Activated T-cell treated with anti-CD3 and anti-CD28 coated beads, Interleukin-2, amount 50 U/mL, for 4 hours (primary cell): Measurements from ENCODE around the gene LCN10. TPM values are rescaled to one million over a fixed set of nuclear protein-coding genes. Genes with fewer than 3 reads are reported as not detected.

ENCODE experiments used
- ATAC-seq, 2 donors: fragments of 200-7000 bp; cut with Tn5 transposase; one replicate each; pipeline ENCODE4 v1.10.0; 2021
- DNase-seq: peaks from one replicate; pipeline ENCODE4 v3.0.0-alpha.2; 2020
- H3K27me3 Mint-ChIP-seq: one replicate; pipeline ENCODE4 v1.8.0; 2021; ENCODE audit warnings: low read depth, mixed read lengths
- H3K36me3 Mint-ChIP-seq: one replicate; pipeline ENCODE4 v1.8.0; 2022; ENCODE audit warnings: mixed read lengths; ENCODE audit not compliant: insufficient read depth
- H3K4me1 Mint-ChIP-seq: one replicate; pipeline ENCODE4 v1.8.0; 2021; ENCODE audit warnings: low read depth, mixed read lengths
- H3K4me3 Mint-ChIP-seq: one replicate; pipeline ENCODE4 v1.8.0; 2021; ENCODE audit warnings: mild to moderate bottlenecking, moderate library complexity, mixed read lengths
- H3K9me3 Mint-ChIP-seq: one replicate; pipeline ENCODE4 v1.8.0; 2021; ENCODE audit warnings: mixed read lengths
- total RNA-seq, 3 donors: library from RNA; stranded (reverse); gene quantifications; one replicate each; pipeline ENCODE4 v1.2.1, GENCODE V29; 2021

Gene LCN10
- total RNA-seq, 3 donors from 2014 or later = 0.82 to 2.4 (median 2.1) TPM

DNA sequence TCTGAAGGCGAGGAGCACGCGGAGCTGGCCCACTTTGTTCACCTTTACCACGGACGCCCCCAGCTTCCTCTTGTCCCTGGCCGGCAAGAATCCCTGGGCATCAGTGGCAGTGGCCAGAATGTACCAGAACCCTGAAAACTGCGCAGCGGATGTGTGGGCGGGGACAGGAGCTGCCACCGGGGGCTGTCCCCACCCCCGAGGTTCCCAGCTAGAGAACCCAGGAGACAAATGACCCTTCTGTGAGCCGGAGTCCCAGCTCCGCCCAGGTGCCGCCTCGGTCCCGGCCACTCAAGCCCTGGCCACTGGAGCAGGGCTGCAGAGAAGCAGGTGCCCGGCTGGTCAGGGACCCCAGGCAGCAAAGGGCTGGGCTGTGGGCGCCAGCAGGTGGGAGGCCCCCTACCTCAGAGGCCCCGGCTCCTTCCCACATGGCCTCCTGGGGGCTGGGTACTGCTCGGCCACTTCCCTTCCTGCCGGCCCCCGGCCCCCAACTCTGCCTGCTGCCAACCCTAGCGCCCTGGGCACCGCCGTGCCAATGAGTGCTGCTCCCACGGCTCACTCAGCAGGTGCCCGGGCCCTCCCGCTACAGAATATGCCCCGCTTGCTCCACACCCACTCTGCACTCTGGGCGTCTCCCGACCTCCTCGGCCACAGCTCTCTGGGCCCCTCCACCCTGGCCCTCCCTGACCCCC lies 713 bp downstream of the LCN10 start:
- ATAC-seq = peak; percentile 38 to 51
- Mint-ChIP-seq H3K9me3 (no peaks in the 10 kb centered on the region), H3K27me3 (peaks cover 3% of the 10 kb centered on the region), H3K4me1 (peaks cover 8% of the 10 kb centered on the region), H3K4me3 (peak overlapping the region; percentile 61), H3K36me3 (no peaks in the 10 kb centered on the region)
- peak; percentile 35 for DNase-seq

DNA sequence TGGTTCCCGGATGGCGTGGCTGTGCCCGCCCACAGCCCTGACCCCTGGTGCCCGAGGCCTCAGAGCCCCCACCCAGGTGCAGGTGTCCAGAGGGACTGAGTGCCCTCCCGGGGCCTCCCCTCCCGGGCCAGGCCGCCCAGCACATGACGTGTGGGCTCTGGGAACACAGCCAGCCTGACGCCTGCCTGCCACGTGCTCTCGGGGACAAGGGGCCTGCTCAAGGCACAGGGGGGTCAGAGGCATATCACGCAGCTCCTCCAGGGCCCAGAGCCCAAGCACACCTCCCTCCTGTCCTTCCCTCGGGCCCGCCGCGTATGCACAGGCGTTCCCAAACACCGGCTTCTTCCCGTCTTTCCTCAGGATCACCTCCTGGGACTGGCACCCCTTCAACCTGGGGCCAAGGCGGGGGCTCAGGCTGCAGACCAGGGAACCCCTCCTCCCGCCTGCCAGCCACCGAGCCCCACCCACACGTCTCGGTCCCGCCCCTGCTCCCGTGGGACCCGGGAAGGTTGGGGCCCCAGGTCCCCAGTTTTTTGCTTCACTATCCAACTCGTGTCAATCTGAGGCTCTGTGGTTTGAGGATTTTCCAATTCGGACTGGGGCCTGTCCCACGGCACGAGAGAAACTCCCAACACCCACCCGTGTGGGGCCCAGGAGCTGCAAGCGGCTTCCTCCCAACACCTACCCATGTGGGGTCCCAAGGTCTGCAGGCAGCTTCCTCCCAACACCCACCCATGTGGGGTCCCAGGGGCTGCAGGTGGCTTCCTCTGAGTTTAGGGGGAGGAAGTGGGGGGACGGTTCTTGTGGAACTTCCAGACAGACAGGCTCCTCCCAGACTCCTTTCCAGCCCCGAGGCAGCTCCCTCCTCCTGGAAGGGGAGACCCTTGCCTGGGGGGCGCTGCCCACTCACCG lies 1.5 kb downstream of the LCN10 start:
- Mint-ChIP-seq H3K27me3 (peaks cover 3% of the 10 kb centered on the region), H3K36me3 (no peaks in the 10 kb centered on the region), H3K4me3 (peak overlapping the region; percentile 61), H3K9me3 (no peaks in the 10 kb centered on the region), H3K4me1 (peaks cover 8% of the 10 kb centered on the region)
- no peak for DNase-seq
- peak in 1 of 2 donors; percentile 29 for ATAC-seq

DNA sequence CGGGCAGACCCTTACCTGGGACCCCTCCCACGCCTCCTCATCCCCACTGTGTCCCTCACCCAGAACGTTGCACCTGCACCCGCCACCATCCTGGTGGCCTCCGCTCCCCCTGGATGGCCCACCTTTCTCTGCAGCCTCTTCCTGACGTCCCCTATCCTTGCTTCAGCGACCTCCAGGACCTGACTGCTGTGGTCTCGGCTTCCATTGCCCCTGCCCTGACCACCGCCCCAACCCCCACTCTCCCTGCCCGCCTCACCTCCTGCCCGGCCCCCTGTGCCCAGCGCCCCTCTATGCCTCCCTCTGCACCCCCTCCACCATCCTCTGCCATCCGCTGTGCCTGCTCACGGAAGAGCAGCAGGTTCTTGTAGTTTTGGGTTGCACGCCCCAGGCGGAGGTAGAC lies 2.2 kb downstream of the LCN10 start:
- Mint-ChIP-seq H3K9me3 (no peaks in the 10 kb centered on the region), H3K36me3 (no peaks in the 10 kb centered on the region), H3K4me1 (peaks cover 8% of the 10 kb centered on the region), H3K4me3 (peak overlapping the region; percentile 31), H3K27me3 (peaks cover 3% of the 10 kb centered on the region)
- DNase-seq (no peak), ATAC-seq (no peak)

DNA sequence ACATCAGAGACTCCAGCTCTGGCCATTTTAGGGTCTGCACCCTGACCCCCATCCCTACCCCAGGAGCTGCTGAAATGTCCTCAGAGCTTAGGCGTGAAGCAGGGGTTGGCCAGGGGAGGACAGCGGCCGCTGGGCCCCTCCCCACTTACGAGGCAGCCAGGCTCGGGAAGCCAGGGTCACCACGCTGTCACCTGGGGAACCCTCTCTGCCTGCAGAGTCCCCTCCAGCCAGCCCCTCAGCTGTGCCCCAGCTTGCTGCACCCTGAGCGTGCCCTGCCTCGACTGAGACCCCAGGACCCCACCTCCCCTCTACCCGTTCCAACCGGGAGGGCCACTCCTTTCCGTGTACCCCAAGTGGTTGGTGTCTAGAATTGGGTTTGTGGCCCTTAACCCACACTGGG lies 2.7 kb downstream of the LCN10 start:
- Mint-ChIP-seq H3K36me3 (no peaks in the 10 kb centered on the region), H3K27me3 (peaks cover 3% of the 10 kb centered on the region), H3K4me3 (no peak overlapping the region), H3K9me3 (no peaks in the 10 kb centered on the region), H3K4me1 (peaks cover 8% of the 10 kb centered on the region)
- DNase-seq (no peak), ATAC-seq (no peak)

DNA sequence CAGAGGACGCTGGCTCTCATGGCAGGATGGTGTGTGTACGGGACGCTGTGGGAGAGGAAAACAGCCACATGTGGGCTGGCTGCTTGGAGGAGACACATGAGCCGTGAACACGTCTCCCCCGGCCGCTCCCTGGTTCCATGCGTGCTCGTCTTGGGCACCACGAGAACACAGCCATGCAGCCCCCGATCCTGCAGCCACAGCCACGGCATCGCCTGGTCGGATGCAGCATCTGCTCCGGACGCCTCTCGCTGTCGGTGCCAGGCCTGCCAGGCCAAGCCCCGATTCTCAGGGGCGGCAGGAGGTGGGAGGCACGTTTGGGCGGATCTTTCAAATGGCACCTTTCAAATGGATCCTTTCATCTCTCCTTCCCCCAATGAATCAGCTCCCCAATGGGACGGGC lies 3.2 kb downstream of the LCN10 start:
- Mint-ChIP-seq H3K27me3 (peaks cover 3% of the 10 kb centered on the region), H3K4me1 (peaks cover 8% of the 10 kb centered on the region), H3K4me3 (no peak overlapping the region), H3K36me3 (no peaks in the 10 kb centered on the region), H3K9me3 (no peaks in the 10 kb centered on the region)
- no peak for DNase-seq
- ATAC-seq = no peak

DNA sequence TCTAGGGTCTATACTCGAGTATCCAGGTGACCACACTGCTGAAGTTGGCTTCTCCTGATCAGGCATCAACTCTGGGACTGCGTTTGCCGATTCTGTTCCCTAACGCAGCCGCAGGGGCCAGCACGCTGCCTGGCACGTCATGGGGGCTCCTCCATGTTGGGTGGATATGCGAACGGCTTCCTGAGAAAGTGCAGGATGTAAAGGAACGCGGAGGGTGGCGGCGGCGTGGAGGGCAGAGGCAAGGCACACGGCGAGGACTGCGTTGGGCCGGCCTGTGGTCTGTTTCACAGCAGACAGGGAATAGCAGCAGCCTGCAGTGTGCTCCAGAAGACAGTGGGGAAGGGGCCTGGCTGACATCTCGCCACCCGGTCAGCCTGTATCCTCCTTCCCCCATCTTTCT lies 3.8 kb downstream of the LCN10 start:
- no peak for ATAC-seq
- no peak for DNase-seq
- Mint-ChIP-seq H3K4me3 (no peak overlapping the region), H3K4me1 (peaks cover 8% of the 10 kb centered on the region), H3K36me3 (no peaks in the 10 kb centered on the region), H3K9me3 (no peaks in the 10 kb centered on the region), H3K27me3 (peaks cover 3% of the 10 kb centered on the region)

DNA sequence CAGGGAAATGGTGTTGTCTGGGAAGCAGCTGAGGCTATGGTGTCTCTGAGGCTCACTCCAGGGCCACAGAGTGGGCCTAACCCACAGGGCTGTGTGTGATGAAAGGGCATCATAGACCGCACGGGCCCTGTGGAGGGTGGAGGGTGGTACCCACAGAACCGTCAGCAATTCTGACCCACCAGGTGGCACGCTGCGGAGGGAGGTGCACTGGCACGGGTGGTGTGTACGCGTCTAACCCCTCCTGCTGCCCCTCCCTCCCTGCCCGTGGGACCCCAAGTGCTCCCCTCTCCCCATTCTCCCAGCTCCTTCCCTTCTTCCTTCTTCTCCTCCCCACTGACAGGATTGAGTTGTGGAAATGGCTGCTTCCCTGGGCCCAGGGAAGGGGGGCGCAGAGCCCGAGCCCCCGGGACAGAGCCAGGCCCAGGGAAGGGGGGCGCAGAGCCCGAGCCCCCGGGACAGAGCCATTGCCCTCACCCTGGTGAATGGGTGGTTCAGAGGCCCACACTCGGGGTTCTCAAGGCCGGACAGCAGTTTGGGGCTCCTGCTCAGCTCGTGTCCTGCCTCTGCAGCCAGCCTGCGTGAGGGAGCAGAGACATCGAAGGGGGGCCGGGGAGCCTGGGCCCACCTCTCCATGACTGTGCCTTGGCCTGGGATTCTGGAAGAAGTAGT lies 6.8 kb downstream of the LCN10 start:
- ATAC-seq = no peak
- Mint-ChIP-seq H3K4me3 (no peak overlapping the region), H3K4me1 (peaks cover 7% of the 10 kb centered on the region), H3K36me3 (no peaks in the 10 kb centered on the region), H3K9me3 (no peaks in the 10 kb centered on the region), H3K27me3 (peaks cover 1% of the 10 kb centered on the region)
- DNase-seq = no peak

DNA sequence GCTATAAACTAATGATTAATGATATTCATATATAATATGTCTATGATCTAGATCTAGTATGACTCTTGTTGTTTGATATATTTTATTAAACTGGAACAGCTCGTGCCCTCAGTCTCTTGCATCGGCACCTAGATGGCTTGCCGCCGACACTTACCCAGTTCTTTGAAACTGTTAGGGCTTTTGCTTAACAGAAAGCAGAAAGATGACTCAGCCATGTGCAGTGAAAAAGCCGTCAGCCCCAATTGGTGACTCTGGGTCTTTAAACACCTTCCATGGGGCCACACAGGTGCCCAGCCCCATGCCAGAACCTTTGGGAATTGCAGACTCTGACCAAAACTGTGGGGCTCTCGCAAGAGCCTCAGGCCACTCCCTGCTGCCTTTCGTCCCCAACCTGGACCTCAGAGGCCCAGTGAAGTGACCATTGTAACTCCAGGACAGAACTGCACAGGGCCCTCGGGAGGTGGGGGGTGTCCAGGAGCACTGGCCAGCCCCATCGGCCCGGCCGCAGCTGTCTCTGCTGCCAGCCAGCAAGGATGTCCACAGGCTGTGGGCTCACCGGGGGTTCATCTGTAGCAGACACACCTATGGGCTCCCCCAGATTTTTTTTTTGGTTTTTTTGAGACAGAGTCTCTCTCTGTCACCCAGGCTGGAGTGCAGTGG lies 7.8 kb downstream of the LCN10 start:
- no peaks in the 10 kb centered on the region for H3K36me3 Mint-ChIP-seq
- H3K4me3 Mint-ChIP-seq = no peak overlapping the region
- peaks cover 1% of the 10 kb centered on the region for H3K27me3 Mint-ChIP-seq
- ATAC-seq (peak; percentile 59 to 60), DNase-seq (no peak)
- H3K9me3 Mint-ChIP-seq = no peaks in the 10 kb centered on the region
- peaks cover 7% of the 10 kb centered on the region for H3K4me1 Mint-ChIP-seq

DNA sequence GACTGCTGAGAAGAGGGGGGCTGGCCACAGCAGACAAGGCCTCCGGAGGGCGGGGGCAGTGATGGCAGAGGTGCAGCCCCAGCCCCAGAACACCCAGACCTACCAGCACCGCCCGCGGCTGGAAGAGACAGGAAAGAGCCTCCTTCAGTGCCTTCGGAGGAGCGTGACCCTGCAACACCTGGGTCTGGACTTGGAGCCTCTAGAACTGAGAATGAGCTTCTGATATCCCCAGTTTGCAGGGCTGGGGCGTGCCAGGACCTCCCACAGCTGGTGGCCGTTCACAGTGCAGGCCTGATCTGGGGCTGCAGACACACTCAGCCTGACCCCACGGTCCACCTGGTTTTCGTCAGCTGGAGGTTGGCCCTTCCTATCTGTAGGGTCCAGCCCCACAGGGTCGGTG lies 9.1 kb downstream of the LCN10 start:
- Mint-ChIP-seq H3K4me1 (peaks cover 12% of the 10 kb centered on the region), H3K36me3 (no peaks in the 10 kb centered on the region), H3K4me3 (no peak overlapping the region), H3K27me3 (no peaks in the 10 kb centered on the region), H3K9me3 (no peaks in the 10 kb centered on the region)
- no peak for DNase-seq
- no peak for ATAC-seq

DNA sequence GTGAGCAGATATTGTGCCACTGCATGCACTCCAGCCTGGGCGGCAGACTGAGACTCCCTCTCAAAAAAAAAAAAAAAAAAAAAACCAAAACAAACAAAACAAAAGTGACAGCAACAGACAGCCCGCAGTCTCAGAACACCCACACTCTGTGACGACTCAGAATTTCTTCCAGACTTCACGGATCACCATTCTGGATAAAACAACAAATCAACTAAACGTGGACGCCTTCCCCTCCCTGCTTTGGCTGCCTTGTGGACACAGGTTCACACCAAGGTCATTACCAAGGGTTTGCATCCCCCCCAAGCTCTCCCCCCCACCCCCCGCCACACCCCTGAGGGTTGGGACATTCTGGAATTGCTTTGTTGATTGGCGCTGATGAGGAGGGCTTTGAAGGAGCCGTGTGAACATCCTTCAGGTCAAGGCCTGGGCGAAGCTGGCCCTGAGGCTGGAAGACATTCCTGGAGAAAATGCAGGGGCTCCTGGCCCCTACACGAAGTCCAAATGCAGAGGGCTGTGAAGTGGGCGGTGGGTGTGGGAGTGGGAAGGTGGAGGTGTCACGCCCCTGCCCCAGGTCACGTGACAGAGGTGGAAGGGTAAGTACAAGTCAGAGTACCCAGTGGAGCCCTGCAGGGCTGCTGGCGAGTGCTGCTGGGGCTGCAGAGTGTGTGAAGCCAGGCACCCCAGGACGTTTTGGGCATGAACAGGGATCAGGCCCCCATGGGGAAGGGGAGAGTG lies 10.1 kb downstream of the LCN10 start:
- Mint-ChIP-seq H3K4me3 (no peak overlapping the region), H3K9me3 (no peaks in the 10 kb centered on the region), H3K4me1 (peaks cover 12% of the 10 kb centered on the region), H3K27me3 (no peaks in the 10 kb centered on the region), H3K36me3 (no peaks in the 10 kb centered on the region)
- DNase-seq (no peak), ATAC-seq (no peak)

DNA sequence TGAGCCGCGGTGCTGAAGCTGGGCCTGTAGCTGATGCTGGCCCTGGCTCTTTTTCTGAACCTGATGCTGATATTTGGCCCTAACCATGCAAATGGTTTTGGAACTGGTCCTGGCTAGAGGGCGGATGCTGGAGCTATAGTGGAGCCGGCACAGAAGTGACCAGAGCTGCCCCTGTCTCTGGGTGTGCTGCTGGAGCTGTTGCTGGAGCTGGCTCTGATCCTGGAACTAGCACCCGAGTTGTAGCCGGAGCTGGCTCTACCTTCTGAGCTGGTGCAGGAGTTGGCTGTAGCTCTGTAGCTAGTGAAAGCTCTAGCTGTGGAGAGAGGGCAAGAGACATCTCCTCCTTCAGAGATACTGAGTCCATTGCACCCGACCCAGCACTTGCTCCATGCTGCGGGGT lies 12.8 kb downstream of the LCN10 start:
- DNase-seq (no peak), ATAC-seq (no peak)
- Mint-ChIP-seq H3K27me3 (no peaks in the 10 kb centered on the region), H3K4me3 (peak overlapping the region; percentile 70), H3K36me3 (peaks cover 16% of the 10 kb centered on the region), H3K9me3 (no peaks in the 10 kb centered on the region), H3K4me1 (peaks cover 29% of the 10 kb centered on the region)

DNA sequence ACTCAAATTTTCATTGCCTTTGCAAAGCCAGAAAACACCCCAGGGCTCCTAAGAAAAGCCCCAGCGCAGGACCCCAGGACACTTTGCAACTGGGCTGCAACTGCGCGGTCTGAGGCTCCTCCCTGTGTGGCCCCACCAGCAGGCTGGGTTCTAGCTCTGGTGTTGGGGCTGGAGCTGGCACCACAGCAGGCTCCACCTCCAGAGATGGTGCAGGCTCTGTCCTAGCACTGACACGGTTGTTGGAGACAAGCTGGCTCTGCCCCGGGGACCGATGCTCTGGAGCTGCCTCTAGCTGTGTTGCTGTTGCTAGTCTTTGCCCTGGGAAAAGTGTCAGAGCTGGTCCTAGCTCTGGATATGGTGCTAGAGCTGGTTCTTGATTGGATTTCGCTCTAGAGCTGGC lies 13.6 kb downstream of the LCN10 start:
- Mint-ChIP-seq H3K9me3 (no peaks in the 10 kb centered on the region), H3K4me3 (peak overlapping the region; percentile 70), H3K4me1 (peaks cover 31% of the 10 kb centered on the region), H3K27me3 (no peaks in the 10 kb centered on the region), H3K36me3 (peaks cover 24% of the 10 kb centered on the region)
- ATAC-seq = no peak
- DNase-seq = no peak

DNA sequence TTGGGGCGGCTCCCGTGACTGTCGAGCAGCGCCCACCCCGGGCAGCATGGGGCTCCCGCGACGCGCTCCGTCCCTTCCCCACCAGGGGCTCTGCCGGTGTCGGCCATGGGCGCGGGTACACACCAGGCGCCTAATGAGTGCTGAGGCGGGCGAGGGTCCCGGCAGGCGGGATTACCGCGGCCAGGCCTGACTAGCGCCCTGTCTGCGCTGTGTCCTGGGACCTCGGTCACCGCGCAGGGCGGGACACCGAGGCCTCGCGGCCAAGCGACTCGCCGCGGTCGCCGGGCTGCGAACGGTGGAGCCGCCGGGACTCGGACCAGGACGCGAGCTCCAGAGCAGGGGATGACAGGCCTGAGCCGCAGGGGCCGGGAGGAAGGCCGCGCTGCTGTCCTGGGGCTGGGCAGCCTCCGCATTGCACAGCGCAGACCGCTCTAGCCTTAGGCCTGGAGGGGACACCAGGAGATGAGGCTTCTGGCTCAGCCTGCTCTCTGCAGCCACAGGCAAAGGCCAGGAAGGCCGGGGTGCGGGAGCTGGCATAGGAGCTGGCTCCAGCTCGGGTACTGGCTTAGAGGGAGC lies 14.1 kb downstream of the LCN10 start:
- H3K9me3 Mint-ChIP-seq = no peaks in the 10 kb centered on the region
- DNase-seq (no peak), ATAC-seq (peak; percentile 18 to 33)
- H3K36me3 Mint-ChIP-seq = peaks cover 29% of the 10 kb centered on the region
- peak overlapping the region; percentile 70 for H3K4me3 Mint-ChIP-seq
- H3K27me3 Mint-ChIP-seq = no peaks in the 10 kb centered on the region
- peaks cover 34% of the 10 kb centered on the region for H3K4me1 Mint-ChIP-seq
